G401 (cell line): ENCODE measurements around the gene GALNTL6. TPM values are rescaled to one million over a fixed set of nuclear protein-coding genes. Genes with fewer than 3 reads are reported as not detected.

Experiments used
- DNase-seq: peaks from one replicate; pipeline ENCODE4 v3.0.0-alpha.2; 2015; ENCODE audit warnings: low spot score
- in situ Hi-C: cut with HindIII; loops from 2 replicates; pipeline ENCODE4 v1.10.0; 2016; ENCODE audit warnings: low sequenced_read_pairs, mixed read lengths
- total RNA-seq: library from RNA; depleted of rRNA; stranded (reverse); fragments of >200 nt; shearing (Covaris generic); gene quantifications from 2 replicates; pipeline ENCODE4 v1.2.3, GENCODE V29; 2014; rRNA removed

Gene GALNTL6
- total RNA-seq: not detected in 2 replicates

DNA sequence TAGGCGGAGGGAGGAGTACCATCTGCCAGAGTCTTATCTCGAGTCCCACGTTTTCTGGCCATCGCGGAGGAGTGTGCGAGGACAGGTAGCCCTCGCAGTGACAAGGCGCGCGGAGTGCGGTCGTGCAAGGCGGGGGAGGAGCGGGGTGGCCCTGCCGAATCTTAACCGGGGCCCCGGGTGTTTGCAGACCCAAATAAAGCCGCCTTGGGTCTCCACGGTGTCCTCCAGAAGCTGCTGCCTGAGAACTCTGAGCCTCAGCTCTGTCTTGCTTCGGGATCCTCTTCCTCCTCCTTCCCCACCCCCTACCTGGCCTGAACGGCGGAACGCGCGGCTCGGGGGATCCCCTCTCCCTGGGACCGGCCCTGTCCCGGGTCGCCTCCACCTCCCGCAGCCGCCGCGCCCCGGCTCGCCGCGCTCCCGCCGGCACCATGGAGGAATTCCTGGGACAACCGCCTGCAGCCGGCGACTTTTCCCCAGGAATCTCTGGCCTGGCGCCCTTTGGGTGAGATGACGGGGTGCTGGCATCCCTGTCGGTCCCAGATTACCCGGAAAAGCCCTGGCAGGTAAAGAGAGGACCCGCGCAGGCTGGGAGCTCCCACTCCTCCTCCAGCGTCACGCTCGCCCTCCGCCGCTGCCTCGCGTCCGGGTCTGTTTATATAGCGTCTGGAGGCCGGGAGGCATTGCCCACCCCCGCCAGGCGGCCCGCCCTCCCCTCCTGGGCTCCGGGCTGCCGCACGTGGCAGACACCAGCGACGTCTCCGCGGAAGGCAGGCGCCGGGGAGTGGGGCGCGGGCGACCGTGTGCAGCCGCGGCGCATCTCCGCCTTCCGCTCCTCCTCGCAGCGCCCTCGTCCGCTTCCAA lies at the start of gene GALNTL6:
GALNTL6 (plus strand) TSS at position 740 of the 861 bp plus-strand sequence.
- DNase-seq: no peak
- in situ Hi-C loops: no loop called here

DNA sequence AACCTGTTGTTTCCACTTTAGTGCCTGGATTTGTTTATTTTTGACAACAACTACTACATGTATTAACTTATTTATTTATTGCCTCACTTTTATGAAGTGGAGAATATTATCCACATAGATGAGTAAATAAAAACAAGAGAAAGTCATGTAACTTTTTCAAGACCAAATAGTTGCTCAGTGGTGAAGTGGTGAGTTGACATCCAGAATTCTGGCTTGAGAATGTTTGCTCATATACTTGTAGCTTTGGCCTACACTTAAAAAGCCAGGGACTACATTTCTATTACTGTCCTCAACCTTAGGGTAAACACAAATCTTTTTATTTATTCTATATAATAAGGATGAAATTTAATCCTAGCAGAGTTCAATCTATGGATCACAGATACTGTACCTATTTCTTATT lies 47.7 kb upstream of the GALNTL6 start:
- in situ Hi-C loops: no loop called here
- no peak for DNase-seq

DNA sequence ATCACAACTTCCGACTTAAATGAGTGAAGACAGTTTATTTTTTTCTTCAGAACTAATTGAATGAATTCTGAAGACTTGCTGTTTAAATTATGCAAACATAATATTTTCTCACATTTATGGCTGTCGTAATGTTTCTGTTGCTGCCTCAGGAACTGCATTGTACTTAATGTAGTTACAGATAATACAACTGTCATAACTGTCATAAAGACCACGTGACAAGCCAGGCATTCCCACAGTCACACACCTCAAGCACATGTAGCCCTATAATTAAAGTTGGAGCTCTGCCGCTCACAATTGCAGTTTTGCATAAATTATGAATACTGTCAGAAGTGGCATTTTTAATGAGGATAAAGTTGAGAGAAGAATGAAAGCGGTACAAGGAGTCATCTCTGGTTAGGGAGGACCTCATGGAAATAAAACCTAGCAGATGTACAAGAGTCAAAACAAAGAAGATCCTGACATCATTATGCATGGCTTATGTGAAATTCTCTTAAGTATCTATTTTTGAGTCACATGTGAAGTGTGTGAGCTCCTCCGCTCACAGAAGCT lies 38.5 kb upstream of the GALNTL6 start:
- in situ Hi-C loops: no loop called here
- no peak for DNase-seq

DNA sequence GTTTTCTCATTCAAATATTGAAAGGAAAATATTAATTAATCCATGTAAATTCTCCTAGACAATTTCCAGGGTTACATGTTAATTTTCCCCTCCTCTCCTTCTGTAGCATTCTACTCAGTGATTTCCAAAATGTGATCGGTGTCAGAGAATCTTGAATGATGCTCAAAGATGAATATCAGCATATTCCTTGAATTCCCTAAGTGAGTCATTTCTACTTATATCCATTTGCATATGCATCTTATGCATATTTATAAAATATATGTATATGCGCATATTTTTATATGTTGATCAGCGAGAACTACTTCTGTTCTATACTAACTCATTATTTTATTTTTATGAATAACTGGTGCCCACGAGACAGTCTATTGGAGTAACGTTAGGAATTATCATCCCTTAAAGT lies 33.9 kb upstream of the GALNTL6 start:
- in situ Hi-C loops: no loop called here

DNA sequence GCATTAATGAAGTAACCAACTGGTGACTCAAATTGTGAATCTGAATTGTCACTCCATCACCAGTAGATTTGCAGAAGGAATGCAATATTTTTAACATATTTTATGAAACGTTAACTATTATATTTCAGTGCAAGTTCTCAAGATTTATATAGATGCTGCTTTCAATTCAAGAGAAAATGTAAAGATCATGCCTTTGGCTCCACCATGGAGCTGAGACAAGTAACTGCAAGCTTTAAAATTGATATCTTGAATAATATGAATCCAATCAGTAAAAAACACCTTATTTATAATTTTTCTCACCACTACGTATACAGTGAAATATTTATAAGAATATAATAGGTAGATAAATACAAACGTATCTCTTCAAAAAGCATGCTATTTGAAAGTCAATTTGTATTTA lies 27.8 kb upstream of the GALNTL6 start:
- DNase-seq: no peak
- in situ Hi-C loops: no loop called here

More for the DNA sequence above, 33.9 kb upstream of the GALNTL6 start:
- no peak for DNase-seq

DNA sequence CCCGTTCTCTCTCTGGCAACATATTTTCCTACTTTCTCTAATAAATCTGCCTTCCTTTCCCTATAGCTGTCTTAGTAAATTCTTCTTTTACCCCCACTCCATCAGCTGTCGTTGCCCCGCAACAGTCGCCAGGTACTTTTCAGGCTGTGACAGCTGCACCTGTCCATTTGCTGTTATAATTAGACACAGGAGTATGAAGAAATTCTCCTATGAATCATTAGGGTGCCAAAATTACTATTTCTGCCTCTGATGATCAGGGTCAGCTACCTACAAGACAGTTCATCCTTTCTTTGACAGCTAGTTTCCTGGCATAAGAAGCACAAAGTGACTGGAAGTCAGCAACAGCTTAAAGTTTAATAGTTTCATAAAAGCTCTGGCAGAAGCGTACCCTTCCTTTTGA lies 19.5 kb upstream of the GALNTL6 start:
- in situ Hi-C loops: no loop called here
- no peak for DNase-seq

DNA sequence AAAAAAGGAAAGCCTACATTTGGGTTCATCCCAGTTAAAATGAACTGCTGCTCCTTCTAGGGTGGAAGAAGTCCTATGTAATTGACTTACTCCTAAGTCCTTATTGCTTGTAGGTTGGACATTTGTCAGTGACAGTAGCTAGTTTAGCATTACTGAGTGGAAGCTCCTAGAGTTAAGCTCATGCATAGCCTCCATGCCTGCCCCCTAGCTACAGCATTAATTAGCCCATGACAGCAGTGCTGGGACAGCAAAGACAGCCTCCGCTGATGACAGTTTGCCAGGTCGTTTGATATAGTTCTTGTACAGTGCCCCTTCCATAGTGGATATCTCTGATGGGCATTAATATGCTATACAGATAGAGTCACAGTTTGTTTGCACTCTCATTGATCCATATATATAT lies 18.7 kb upstream of the GALNTL6 start:
- no peak for DNase-seq
- in situ Hi-C loops: no loop called here

DNA sequence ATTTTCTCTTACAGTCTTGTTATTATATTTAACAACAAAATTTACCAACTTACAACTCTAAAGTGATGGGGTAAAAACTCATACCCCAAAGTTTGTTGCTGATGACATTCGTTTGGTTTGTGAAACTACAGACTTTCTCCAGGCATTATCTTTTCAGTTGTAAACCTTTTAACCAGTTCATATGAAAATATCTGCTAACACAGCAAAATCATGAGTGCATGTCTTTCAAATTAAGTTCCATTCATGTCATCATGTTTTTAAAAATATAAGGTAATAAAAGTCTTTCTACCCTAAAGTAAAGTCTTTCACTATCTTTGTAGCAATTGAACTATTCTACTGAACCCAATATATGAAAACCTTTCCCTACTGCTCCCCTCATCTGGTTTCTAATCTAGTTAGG lies 3.4 kb upstream of the GALNTL6 start:
- no peak for DNase-seq
- in situ Hi-C loops: no loop called here

DNA sequence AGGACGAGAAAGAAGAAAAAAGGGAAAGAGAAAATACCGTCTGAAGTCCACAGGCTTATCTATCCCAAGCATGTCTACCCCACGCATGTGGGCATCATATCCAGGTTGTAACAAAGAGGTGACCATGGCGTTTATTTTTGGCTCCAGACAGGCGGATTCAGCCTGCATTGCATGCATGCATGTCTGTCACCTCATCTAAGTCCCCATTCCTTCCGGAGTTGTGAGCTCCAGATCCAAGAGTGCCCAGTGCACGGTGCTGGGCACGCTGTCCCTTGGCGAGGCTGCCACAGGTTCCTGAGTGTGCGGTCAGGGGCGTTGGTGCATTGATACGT lies 905 bp upstream of the GALNTL6 start:
- no peak for DNase-seq
- in situ Hi-C loops: no loop called here

DNA sequence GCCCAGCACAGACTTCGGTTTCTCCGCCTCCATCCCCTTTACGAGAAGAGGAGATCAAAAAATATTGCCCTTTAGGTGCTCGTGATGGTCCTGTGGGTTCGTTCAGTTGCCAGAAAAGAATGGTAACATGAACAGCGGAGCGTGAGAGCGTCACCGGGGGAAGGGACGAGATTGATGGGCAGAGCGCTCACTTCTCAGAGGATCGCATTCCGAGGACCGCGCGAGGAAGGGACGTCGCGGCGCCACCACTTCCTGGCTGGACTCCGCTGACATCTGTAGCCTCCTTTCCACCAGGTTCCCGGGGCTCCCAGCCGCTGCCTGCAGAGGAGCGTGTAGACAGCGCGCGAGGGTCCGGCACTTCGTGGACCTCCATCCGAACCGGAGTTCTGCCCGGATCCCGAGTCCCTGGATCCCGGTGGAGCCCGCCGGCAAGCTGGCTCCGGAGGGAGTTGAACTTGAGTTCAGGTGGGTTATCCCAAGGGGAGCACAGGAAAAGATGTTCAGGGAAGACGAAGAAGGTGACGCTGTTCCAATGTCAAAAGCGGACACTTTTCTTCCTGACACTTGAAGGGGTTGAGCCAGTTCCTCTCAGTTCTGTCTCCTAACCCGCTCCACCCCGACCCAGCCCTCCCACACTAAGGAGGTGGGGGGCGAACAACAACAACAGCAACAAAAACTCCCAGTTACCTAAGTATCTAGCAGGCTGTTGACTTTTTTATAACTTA lies 484 bp downstream of the GALNTL6 start:
- no peak for DNase-seq
- in situ Hi-C loops: no loop called here

DNA sequence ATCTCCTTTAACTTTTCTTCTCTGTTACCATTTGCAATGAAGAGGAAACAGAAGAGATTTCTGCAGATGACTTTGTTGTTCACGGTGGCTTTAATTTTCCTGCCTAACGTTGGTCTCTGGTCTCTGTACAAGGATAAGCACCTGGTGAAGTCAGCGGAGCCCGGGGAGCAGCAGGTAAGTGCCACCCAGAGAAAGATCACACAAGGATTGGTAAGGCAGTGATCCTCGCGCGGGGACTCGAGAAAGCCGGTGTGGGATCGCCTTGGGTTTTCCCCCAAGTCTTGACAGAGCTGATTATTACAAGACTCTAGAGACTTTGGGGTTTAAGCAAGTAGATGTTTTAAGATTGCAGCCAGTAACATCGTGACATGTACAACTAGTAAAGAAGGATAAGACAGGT lies 1.3 kb downstream of the GALNTL6 start:
- no peak for DNase-seq
- in situ Hi-C loops: no loop called here

DNA sequence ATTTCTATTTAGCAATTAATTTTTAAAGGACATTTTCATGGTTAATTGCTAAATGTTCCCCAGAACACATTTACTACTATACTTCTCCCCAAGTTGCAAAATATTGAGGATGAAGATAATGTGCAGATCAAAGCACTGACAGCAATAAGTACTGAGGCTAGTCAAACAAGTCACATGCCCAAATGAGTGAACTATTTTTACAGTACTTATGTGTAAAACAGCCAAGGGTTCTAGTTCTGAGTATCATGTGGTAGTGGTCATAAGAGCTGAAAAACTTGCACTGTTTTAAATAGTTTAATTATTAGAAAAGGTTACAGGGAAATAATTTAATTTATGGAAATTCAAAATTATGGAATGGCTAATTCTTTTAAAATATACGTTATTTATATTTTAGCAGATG lies 3.8 kb downstream of the GALNTL6 start:
- no peak for DNase-seq
- in situ Hi-C loops: no loop called here

DNA sequence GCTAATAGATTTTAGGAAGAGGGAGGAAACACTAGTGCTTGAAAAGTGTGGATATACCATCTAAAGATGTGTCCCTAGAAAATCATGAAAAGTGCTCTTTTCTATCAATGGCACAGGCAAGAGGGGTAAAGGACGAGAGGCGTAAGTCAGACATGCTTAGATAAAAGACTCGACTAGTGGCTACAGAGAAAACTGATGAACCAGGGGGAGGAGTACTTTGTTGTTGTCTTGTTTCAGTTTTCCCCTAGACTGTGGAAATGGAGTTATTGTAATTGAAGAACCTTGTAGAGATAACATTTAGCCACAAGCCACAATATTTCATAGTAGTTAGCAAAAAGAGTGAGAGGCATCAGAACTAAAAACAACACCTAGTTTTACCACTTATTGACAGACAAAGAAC lies 21.4 kb downstream of the GALNTL6 start:
- in situ Hi-C loops: no loop called here
- no peak for DNase-seq

DNA sequence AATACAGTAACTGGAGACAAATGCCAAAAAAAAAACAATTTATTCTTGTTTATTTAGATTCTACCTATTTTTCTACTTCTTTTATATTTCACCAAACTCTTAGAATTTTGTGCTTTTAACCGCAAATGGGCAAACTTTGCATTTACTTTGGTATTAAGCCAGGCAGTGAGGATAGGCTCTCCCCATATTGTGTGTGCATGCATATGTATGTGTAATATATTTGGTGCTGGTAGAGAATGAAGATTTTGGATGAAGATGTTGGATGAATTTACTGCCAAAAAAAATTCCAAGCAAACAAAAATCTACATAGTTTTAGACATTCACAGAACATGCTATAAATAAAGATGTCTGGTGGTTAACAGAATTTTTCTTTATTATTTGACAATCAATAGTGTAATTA lies 30.3 kb downstream of the GALNTL6 start:
- in situ Hi-C loops: no loop called here
- DNase-seq: no peak

DNA sequence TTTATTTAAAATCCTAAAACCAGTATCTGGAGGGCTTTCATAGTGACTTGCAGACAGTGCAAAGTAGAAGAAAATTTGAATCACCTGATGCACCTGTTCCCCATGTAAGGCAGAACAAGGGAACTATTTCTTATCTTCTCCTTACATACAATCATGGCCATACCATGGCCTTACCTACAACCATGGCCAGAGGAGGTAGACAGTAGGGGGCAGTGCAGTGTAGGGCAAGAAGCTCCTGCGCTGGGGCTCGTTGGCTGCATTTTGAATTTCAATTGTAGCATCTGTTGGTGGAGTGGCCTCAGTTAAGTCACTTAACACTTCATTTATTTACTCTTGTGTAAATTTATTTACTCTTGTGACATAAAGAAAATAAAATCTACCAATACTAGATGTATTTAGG lies 33.0 kb downstream of the GALNTL6 start:
- in situ Hi-C loops: no loop called here
- DNase-seq: peak; percentile 4

DNA sequence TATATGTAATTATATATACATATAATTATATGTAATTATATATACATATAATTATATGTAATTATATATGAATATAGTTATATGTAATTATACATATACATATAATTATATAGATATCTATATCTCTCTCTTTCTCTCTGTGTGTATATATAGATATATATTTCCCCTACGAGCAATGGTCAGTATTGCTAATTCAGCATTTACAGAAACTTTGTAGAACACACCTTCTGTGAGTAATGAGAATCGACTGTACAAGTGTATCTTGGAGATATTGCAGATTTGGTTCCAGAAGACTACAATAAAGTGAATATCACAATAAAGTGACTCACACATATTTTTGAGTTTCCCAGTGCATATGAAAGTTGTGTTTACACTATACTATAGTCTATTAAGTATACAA lies 33.7 kb downstream of the GALNTL6 start:
- DNase-seq: no peak
- in situ Hi-C loops: no loop called here

DNA sequence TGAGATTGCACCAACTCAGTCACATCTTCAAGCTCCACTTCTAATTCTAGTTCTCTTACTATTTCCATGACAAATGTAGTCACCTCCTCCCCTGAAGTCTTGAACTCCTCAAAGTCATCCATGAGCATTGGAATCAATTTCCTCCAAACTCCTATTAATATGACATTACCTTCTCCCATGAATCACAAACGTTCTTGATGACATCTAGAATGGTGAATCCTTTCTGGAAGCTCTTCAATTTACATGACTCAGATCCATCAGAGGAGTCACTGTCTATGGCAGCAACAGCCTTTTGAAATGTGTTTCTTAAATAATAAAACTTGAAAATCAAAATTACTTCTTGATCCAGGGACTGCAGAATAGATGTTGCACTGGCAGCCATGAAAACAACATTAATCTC lies 34.5 kb downstream of the GALNTL6 start:
- no peak for DNase-seq
- in situ Hi-C loops: no loop called here

DNA sequence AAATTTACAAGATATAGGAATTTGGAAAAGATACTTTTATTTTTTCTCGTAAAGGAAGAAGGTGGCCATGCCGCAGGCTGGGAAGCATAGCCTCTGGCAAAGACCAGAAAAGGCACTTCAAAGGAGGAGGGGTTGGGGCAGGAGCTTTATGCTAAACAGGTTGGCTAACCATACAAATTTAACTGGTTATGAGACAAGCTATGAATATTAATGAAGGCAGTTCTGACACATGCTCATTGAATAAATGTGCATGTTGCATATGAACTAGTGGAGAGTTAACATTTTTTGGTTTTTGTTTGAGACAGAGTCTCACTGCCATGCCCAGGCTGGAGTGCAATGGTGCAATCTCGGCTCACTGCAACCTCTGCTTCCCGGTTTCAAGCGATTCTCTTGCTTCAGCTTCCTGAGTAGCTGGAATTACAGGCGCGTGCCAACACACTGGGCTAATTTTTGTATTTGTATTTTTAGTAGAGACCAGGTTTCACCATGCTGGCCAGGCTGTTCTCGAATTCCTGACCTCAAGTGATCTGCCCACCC lies 36.5 kb downstream of the GALNTL6 start:
- no peak for DNase-seq
- in situ Hi-C loops: no loop called here

DNA sequence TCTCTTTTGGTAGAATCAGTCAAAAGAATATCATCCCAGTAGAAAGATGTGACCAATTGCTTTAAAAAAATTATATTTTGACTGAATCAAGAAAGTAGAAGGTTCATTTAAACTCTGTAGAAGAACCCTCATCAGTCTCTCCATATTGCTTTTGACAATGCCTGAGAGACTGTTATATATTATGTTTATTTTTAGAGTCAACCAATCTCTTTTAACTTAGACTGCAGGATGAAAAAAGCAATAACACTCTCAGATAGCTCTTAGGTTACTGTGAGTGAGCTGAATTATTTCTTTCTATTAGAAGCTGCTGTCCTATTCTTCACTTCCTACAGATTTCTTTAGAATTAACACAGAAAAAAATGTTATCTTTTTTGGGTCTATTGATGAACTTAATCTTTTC lies 38.1 kb downstream of the GALNTL6 start:
- no peak for DNase-seq
- in situ Hi-C loops: no loop called here

DNA sequence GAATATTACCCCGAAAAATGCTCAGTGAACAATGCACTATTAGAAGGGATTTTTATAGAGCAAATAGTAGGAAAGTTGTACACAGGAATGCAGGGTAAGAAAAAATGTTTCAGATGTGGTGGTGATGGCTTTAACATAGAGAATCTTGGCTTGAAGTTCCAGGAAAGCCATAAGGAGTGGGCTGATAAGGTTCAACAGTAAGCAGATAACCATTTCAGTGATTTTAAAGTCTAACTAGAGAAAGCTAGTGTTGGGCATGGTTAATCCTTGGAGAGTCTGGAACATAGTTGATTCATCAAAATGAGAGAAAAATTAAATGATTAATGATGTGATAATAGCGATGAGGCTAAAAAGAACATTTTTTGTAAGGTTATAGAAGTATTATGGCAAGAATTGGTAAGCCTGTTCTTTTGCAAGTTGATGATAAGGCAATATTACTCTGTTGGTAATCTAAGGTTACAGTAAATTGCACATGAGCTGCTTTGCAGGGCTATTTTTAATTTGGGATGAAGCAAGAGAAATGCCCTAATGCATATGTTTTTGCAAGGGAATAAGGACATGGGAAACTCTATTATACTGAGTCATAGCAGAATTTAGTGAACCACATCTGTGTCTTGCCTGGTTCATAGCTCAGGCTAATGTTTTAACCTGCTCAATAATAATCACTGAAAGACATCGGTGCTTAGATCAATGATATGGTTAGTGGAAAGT lies 44.3 kb downstream of the GALNTL6 start:
- in situ Hi-C loops: no loop called here
- no peak for DNase-seq
